CD4-positive, CD25-positive, alpha-beta regulatory T cell (primary cell): Measurements from ENCODE around the gene ERFL. TPM values are rescaled to one million over a fixed set of nuclear protein-coding genes. Genes with fewer than 3 reads are reported as not detected.

ENCODE experiments used
- ATAC-seq, 2 donors: fragments of 150-1000 bp; cut with Tn5 transposase; one replicate each; pipeline ENCODE4 v1.10.0; 2021; ENCODE audit warnings: low read depth in 2 of 2, moderate number of reproducible peaks in 2 of 2, moderate library complexity in 1 of 2
- DNase-seq, 3 donors: peaks; one replicate each; pipeline versions ENCODE4 v3.0.0 to v3.0.0-alpha.2; 2012 to 2022; ENCODE audit warnings: mixed read lengths in 1 of 3
- H3K27ac ChIP-seq: one replicate; pipeline ENCODE4 v1.7.0; 2013; ENCODE audit warnings: mild to moderate bottlenecking, low read length; ENCODE audit not compliant: insufficient read depth, poor library complexity, severe bottlenecking
- H3K27me3 ChIP-seq: one replicate; pipeline ENCODE4 v1.7.0; 2013; ENCODE audit warnings: low read length; ENCODE audit not compliant: control insufficient read depth, insufficient read depth
- H3K36me3 ChIP-seq: one replicate; pipeline ENCODE4 v1.7.0; 2013; ENCODE audit warnings: mild to moderate bottlenecking, low read length, moderate library complexity; ENCODE audit not compliant: control insufficient read depth, insufficient read depth
- H3K4me1 ChIP-seq: 2 replicates; pipeline ENCODE4 v1.7.0; 2013; ENCODE audit warnings: mild to moderate bottlenecking, low read length; ENCODE audit not compliant: insufficient read depth, control insufficient read depth, poor library complexity, severe bottlenecking
- H3K4me3 ChIP-seq: one replicate; pipeline ENCODE4 v1.7.0; 2013; ENCODE audit warnings: low read depth, mild to moderate bottlenecking, low read length, moderate library complexity
- H3K9me3 ChIP-seq, 2 experiments: 1 replicate in 1 of 2; 2 replicates in 1 of 2; pipeline ENCODE4 v1.7.0; 2013; ENCODE audit warnings: low read length in 2 of 2, mild to moderate bottlenecking in 1 of 2, moderate library complexity in 1 of 2; ENCODE audit not compliant: control insufficient read depth in 2 of 2
- H3K27ac Mint-ChIP-seq, 3 donors: one replicate each; pipeline ENCODE4 v1.8.0; 2020 to 2022; ENCODE audit warnings: mild to moderate bottlenecking in 3 of 3, mixed read lengths in 3 of 3, moderate library complexity in 2 of 3
- H3K27me3 Mint-ChIP-seq: one replicate; pipeline ENCODE4 v1.8.0; 2022; ENCODE audit warnings: mild to moderate bottlenecking, mixed read lengths
- H3K36me3 Mint-ChIP-seq: one replicate; pipeline ENCODE4 v1.8.0; 2020; ENCODE audit warnings: mixed read lengths
- H3K4me1 Mint-ChIP-seq, 4 donors: one replicate each; pipeline ENCODE4 v1.8.0; 2020 to 2022; ENCODE audit warnings: mixed read lengths in 4 of 4, mild to moderate bottlenecking in 1 of 4
- H3K4me3 Mint-ChIP-seq, 4 donors: one replicate each; pipeline ENCODE4 v1.8.0; 2020 to 2022; ENCODE audit warnings: mild to moderate bottlenecking in 4 of 4, mixed read lengths in 4 of 4, moderate library complexity in 3 of 4
- H3K9me3 Mint-ChIP-seq, 7 donors: one replicate each; pipeline ENCODE4 v1.8.0; 2020 to 2022; ENCODE audit warnings: mixed read lengths in 7 of 7, mild to moderate bottlenecking in 3 of 7, moderate library complexity in 2 of 7
- polyA plus RNA-seq, 4 donors: library from polyadenylated mRNA; unstranded; fragments of 300-500 nt; fragmentation: Illumina TruSeq; gene quantifications; one replicate each; pipeline ENCODE4 v1.2.3, GENCODE V29; 2021
- total RNA-seq: library from RNA; stranded (reverse); gene quantifications from one replicate; pipeline ENCODE4 v1.2.3, GENCODE V29; 2022

ERFL gene
- total and polyA plus RNA-seq, 5 donors from 2014 or later = 4.7 TPM; not detected in 4

- Histone ChIP-seq H3K36me3 (no peaks in the 10 kb centered on the region), H3K27me3 (no peaks in the 10 kb centered on the region), H3K4me1 (peaks cover 22% of the 10 kb centered on the region), H3K4me3 (no peak overlapping the region), H3K9me3 (no peaks in the 10 kb centered on the region), H3K27ac (no peak overlapping the region)
- ATAC-seq (no peak), DNase-seq (no peak)
- Mint-ChIP-seq H3K36me3 (peaks cover 6% of the 10 kb centered on the region), H3K9me3 (no peaks in the 10 kb centered on the region), H3K4me1 (peaks cover 5 to 30% (median 18%) of the 10 kb centered on the region in 4 donors), H3K4me3 (peak overlapping the region in 2 of 4 donors; percentile 38 to 58), H3K27me3 (no peaks in the 10 kb centered on the region), H3K27ac (no peak overlapping the region)
Observed at GRCh38 chr19:41955521-41955920, 27.3 kb upstream of the ERFL start.

- ATAC-seq (peak; percentile 84 to 86), DNase-seq (peak; percentile 77 to 78 (median 78))
- Mint-ChIP-seq H3K27me3 (no peaks in the 10 kb centered on the region), H3K27ac (peak overlapping the region; percentile 33 to 92 (median 81)), H3K36me3 (no peaks in the 10 kb centered on the region), H3K4me3 (no peak overlapping the region), H3K4me1 (peaks cover 0 to 24% (median 9%) of the 10 kb centered on the region in 4 donors), H3K9me3 (peaks cover 0 to 2% (median 0%) of the 10 kb centered on the region in 7 donors)
- Histone ChIP-seq H3K4me3 (no peak overlapping the region), H3K4me1 (peaks cover 9% of the 10 kb centered on the region), H3K36me3 (no peaks in the 10 kb centered on the region), H3K27me3 (no peaks in the 10 kb centered on the region), H3K9me3 (no peaks in the 10 kb centered on the region), H3K27ac (no peak overlapping the region)
Observed at GRCh38 chr19:41951686-41952172, 23.5 kb upstream of the ERFL start.

- ATAC-seq = no peak
- H3K4me3 Mint-ChIP-seq = peak overlapping the region in 2 of 4 donors; percentile 31 to 66
- no peaks in the 10 kb centered on the region for H3K27me3 ChIP-seq
Observed at GRCh38 chr19:41947091-41947490, 18.8 kb upstream of the ERFL start.

GRCh38 chr19:41945135-41945766, 17.0 kb upstream of the ERFL start:
- Histone ChIP-seq H3K4me3 (no peak overlapping the region), H3K27me3 (no peaks in the 10 kb centered on the region), H3K4me1 (peaks cover 40% of the 10 kb centered on the region), H3K27ac (peak overlapping the region; percentile 85), H3K36me3 (no peaks in the 10 kb centered on the region), H3K9me3 (no peaks in the 10 kb centered on the region)
- DNase-seq (peak; percentile 83 to 90 (median 87)), ATAC-seq (peak; percentile 98)
- Mint-ChIP-seq H3K4me1 (peaks cover 6 to 64% (median 21%) of the 10 kb centered on the region in 4 donors), H3K27ac (peak overlapping the region; percentile 98 to 100 (median 98)), H3K9me3 (peaks cover 0 to 4% (median 0%) of the 10 kb centered on the region in 7 donors), H3K4me3 (peak overlapping the region; percentile 43 to 83 (median 79)), H3K27me3 (peaks cover 25% of the 10 kb centered on the region), H3K36me3 (no peaks in the 10 kb centered on the region)

More at GRCh38 chr19:41947091-41947490, 18.8 kb upstream of the ERFL start:
- Mint-ChIP-seq H3K4me1 (peaks cover 6 to 62% (median 24%) of the 10 kb centered on the region in 4 donors), H3K27ac (peak overlapping the region; percentile 90 to 95 (median 92)), H3K9me3 (peaks cover 0 to 2% (median 0%) of the 10 kb centered on the region in 7 donors), H3K27me3 (peaks cover 13% of the 10 kb centered on the region), H3K36me3 (no peaks in the 10 kb centered on the region)
- DNase-seq = no peak
- Histone ChIP-seq H3K27ac (no peak overlapping the region), H3K36me3 (no peaks in the 10 kb centered on the region), H3K9me3 (no peaks in the 10 kb centered on the region), H3K4me3 (no peak overlapping the region), H3K4me1 (peaks cover 36% of the 10 kb centered on the region)

GRCh38 chr19:41944336-41944735, 16.1 kb upstream of the ERFL start:
- peak overlapping the region; percentile 85 for H3K27ac ChIP-seq
- no peaks in the 10 kb centered on the region for H3K36me3 ChIP-seq
- H3K9me3 ChIP-seq = no peaks in the 10 kb centered on the region
- no peak overlapping the region for H3K4me3 ChIP-seq
- DNase-seq (no peak), ATAC-seq (no peak)
- Mint-ChIP-seq H3K4me3 (peak overlapping the region in 2 of 4 donors; percentile 52 to 63), H3K27ac (peak overlapping the region; percentile 87 to 98 (median 98)), H3K36me3 (no peaks in the 10 kb centered on the region), H3K27me3 (peaks cover 26% of the 10 kb centered on the region), H3K9me3 (peaks cover 0 to 4% (median 0%) of the 10 kb centered on the region in 7 donors), H3K4me1 (peaks cover 6 to 68% (median 21%) of the 10 kb centered on the region in 4 donors)
- no peaks in the 10 kb centered on the region for H3K27me3 ChIP-seq
- H3K4me1 ChIP-seq = peaks cover 48% of the 10 kb centered on the region

- Mint-ChIP-seq H3K27ac (peak overlapping the region in 2 of 3 donors; percentile 79 to 87), H3K36me3 (no peaks in the 10 kb centered on the region), H3K4me3 (peak overlapping the region; percentile 78 to 88 (median 84)), H3K4me1 (peaks cover 6 to 60% (median 24%) of the 10 kb centered on the region in 4 donors), H3K27me3 (peaks cover 35% of the 10 kb centered on the region), H3K9me3 (peaks cover 0 to 4% (median 0%) of the 10 kb centered on the region in 7 donors)
- no peaks in the 10 kb centered on the region for H3K27me3 ChIP-seq
- no peaks in the 10 kb centered on the region for H3K36me3 ChIP-seq
- H3K4me3 ChIP-seq = no peak overlapping the region
- DNase-seq (no peak), ATAC-seq (no peak)
- H3K27ac ChIP-seq = no peak overlapping the region
- no peaks in the 10 kb centered on the region for H3K9me3 ChIP-seq
- peaks cover 45% of the 10 kb centered on the region for H3K4me1 ChIP-seq
Observed at GRCh38 chr19:41941410-41942202, 13.4 kb upstream of the ERFL start.

GRCh38 chr19:41940731-41941409, 12.6 kb upstream of the ERFL start:
- Mint-ChIP-seq H3K27me3 (peaks cover 39% of the 10 kb centered on the region), H3K9me3 (peaks cover 0 to 4% (median 0%) of the 10 kb centered on the region in 7 donors), H3K36me3 (no peaks in the 10 kb centered on the region), H3K27ac (peak overlapping the region; percentile 26 to 96 (median 79)), H3K4me1 (peaks cover 6 to 59% (median 26%) of the 10 kb centered on the region in 4 donors), H3K4me3 (peak overlapping the region; percentile 88 to 93 (median 89))
- Histone ChIP-seq H3K9me3 (no peaks in the 10 kb centered on the region), H3K4me3 (peak overlapping the region; percentile 32), H3K4me1 (peaks cover 42% of the 10 kb centered on the region), H3K27ac (peak overlapping the region; percentile 70), H3K36me3 (no peaks in the 10 kb centered on the region), H3K27me3 (no peaks in the 10 kb centered on the region)
- DNase-seq = no peak
- no peak for ATAC-seq
